Prostate gland (tissue), 2 donors: ENCODE data around the gene ST7L.

Experiments used
- CTCF ChIP-seq, 4 experiments: fragments of 200-600 bp in 2 of 4; fragments of 450-650 bp in 2 of 4; sonication (generic) in 2 of 4; IDR thresholded peaks; 1 replicate in 3 of 4; 2 replicates in 1 of 4; pipeline ENCODE4 v1.5.1; 2016 to 2019; ENCODE audit warnings: antibody characterized with exemption in 4 of 4, mild to moderate bottlenecking in 2 of 4, moderate library complexity in 2 of 4
- POLR2A ChIP-seq: fragments of 450-650 bp; IDR thresholded peaks from one replicate; pipeline ENCODE4 v1.6.1; 2016; ENCODE audit warnings: antibody characterized with exemption, mild to moderate bottlenecking
- POLR2AphosphoS5 ChIP-seq: sonication (generic); formaldehyde crosslinking; IDR thresholded peaks from one replicate; pipeline ENCODE4 v1.6.1; 2017; ENCODE audit warnings: antibody characterized with exemption

GRCh38 chr1:112544011-112544688 lies 74.8 kb downstream of the ST7L start:
- TF ChIP-seq POLR2A (no peak), CTCF (IDR thresholded peaks at IDR 0.05) (no peak), POLR2AphosphoS5 (peak; percentile 22)
